Measurements from ENCODE around the gene DR1. TPM values are rescaled to one million over a fixed set of nuclear protein-coding genes. Genes with fewer than 3 reads are reported as not detected.

DR1 gene
- 74.1 TPM for polyA plus RNA-seq (2013, experiment 1 of 2; ENCODE audit: insufficient read length)
- 72.4 TPM for polyA plus RNA-seq (2013, experiment 2 of 2; ENCODE audit: insufficient read length)

DNA sequence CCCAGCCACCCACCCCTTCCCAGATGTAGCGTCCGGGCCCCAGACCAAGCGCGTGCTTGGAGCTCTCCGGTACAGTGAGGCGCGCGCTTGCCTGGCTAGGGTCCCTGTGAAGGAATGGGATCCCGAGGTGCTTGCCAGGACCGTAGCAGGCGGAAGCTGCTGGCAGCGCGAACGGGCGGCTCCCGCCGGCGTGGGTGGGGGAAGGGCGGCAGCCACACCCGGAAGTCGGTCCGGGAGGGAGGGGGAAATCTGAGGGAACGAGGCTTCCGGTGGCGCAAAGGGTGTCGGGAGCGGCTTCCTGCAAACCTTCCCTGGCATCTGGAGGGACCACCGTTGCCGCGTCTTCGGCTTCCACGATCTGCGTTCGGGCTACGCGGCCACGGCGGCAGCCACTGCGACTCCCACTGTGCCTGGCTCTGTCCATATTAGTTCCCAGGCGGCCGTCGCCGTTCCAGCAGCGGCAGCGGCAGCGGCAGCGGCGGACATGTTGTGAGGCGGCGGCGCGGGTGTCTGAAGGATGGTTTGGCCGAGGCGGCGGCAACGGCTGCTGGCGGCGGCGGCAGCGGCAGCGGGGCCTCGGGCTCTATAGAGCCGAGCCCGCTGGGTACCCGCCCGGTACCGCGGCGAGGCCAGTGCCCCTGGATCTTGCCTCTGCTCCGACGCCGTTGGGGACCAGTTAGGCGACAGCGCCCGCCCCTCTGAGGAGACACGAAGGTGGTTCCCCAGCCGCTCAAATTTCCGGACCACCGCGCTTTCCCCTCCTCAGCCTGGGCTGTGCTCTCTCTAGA lies at the start of gene DR1:
Gene DR1, plus strand, starts transcription at position 275 of the 788 bp plus-strand sequence. CDS start 739 bp downstream, outside the sequence.
- peak; percentile 96 for DNase-seq

DNA sequence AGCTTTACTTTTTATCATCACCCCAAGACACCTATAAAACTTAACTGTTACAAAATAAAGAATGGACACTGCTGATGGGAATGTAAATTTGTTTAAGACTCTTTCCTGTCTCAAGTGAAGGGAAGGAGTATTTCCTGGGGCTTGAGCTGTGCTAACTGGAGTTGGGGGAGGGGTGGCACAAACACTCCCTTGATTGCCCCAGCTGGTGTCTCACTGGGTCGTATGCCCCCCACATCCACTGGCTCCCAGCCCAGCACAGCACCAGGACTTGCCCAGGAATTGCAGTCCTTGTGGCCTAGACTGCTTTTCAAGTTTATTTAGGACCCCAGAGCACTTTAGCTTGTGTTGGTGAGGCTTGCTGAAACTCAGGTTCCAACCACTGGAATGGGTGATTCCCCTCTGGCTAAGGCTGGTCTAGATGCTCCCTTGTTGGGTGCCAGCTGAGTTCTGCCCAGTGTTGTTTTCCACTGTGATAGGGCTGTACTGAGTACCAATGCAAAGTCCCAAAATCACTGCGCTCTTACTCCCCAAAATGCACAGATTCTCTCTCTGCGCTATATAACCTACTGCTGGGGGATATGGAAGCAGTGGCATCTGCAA lies 49.1 kb upstream of the DR1 start:
- DNase-seq = no peak

DNA sequence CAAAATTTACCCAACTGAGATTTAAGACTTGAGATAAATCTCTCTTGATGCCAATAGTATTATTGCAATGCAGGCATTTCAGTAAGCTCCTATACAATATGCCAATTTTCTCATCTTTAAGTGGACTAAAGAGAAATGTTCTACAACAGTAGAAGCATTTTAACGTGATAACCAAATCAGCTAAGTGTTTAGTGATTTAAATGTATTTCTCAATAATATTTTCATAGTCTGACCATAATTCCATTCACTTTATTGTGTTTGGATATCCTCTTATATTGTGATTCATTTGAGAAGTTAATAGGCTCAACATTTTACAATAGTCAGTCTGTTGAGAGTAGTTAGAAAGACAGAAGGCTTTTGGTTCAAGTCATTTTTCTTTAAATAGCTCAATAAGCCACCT lies 44.6 kb upstream of the DR1 start:
- no peak for DNase-seq

DNA sequence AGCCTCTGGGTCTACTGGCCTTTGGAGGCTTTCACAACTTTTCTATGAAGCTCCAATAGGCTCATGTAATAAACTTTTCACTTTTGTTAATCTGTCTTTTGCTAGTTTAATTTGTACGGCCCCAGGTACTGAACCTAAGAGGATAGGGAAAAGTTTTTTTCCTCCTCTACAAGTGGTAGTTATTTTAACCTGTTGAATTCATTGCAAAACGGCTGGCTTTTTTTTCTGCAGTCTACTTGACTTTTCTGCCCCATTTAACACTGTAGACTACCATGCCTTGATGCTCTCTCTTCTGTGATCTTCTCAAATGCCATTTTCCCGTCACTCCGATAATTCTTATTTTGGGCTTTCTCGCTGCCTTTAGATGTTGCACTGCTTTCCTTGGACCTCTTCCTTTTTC lies 43.6 kb upstream of the DR1 start:
- DNase-seq = no peak

DNA sequence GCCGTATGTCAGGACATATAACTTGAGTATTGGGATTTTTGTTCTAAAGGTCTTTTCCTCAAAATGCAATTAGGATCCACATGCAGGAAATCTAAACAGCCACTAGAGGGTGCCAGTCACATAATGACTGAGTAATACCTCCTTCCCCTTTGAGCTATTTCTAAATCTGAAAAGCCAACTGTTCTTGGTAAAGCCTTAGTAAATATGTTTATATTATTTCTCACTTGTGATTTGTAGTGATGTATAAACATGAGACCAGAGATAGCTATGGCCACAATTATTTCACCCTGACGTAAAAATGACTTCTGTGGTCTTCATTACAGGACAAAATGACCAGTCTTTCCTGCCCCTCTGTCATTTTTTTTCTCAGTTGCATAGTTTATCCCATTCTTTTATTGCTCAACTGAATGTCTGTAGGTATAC lies 41.0 kb upstream of the DR1 start:
- peak; percentile 55 for DNase-seq

DNA sequence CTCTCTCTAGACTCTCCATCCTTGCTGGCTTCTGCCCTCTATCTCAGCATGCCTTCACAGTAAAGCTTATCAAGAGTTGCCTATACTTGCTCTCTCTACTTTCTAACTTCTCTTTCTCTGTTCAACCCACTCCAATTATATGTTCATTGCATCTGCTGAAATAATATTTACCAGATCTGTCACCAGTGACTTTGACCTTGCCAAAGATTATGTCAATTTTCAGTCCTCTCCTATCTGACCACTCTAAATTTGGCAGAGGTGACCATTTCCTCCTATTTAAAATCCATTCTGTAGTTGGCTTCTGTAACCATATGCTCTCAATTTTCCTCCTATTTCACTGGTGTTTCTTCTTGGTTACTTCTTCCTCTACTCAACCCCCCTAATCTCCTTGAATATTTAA lies 38.8 kb upstream of the DR1 start:
- no peak for DNase-seq

DNA sequence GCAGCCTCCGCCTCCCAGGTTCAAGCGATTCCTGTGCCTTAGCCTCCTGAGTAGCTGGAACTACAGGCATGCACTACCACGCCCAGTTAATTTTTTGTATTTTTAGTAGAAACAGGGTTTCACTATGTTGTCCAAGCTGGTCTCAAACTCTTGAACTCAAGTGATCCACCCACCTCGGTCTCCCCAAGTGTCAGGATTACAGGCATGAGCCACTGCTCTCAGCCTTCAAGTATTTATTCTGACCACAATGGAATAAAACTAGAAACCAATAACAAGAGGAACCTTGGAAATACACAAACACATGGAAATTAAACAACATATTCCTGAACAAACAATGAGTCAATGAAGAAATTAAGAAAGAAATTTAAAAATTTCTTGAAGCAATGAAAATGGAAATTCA lies 32.7 kb upstream of the DR1 start:
- DNase-seq = no peak

DNA sequence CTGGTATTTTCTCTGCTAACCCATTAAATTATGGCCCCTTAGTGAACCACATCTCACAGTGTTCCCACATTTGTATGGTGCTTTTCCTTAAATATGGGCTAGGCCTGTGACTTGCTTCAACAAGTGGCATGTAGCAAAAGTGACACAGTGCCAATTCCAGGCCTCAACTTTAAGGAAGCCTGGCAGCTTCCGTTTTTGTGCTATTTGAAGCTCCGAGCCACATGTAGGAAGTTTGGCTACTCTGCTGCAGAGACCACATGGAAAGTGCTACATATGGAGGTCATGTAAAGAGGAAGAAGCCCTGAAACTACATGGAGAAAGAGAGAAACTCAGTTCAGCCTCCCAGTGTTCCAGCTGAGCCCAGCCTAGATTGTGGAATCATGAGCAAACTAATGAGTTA lies 28.5 kb upstream of the DR1 start:
- no peak for DNase-seq

DNA sequence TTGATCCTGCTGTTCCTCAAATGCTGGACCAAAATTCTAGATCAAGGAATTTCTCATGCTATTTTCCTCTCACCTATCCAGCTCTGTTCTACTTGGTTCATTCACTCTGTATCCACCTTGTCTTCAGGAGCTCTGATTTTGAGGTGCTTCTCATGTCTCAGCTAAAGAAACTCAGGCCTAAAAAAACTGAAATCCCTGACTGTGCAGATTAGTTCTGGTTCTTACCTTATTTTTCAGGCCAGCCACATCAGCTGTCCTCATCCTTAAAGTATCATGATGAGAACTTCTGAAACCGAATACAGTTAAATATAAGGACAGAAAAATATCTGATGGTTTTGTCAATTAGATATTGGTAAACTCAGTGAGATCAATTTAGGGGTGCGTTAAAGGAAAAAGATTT lies 27.8 kb upstream of the DR1 start:
- DNase-seq = no peak

DNA sequence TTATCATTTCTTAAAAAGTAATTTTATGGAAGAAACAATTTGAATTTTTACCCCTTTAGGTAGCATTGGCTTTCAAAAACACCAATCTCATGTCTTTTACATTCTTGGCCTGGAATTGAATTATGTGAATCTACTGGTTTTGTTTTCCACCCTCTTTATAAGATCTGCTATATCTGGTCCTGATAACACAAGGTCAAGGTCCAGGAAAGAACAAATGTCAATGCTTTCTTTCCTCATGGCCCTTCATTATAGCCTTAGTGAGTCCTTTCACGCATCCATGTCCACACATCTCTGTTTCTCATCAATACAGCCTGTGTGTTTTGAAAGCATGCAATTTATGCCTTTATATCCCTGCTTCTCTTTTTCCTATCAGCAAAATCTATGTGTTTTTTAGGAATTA lies 24.0 kb upstream of the DR1 start:
- no peak for DNase-seq

DNA sequence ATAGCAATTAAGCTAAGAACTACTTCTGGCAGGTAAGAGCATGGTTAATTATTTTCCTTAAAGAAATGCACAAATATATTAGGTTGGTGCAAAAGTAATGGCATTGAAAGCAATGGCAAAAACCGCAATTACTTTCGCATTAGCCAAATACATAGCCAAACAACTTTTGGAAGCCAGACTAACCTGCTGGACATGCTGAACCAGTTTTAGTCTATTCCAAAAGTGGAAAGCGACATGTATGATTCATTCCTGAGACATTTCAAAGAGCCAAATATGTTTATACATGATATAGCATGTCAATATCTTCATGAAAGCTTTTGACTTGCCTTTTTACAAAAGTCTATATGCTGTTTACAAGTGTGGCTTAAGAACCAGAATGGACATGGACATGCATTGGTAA lies 23.4 kb upstream of the DR1 start:
- no peak for DNase-seq

DNA sequence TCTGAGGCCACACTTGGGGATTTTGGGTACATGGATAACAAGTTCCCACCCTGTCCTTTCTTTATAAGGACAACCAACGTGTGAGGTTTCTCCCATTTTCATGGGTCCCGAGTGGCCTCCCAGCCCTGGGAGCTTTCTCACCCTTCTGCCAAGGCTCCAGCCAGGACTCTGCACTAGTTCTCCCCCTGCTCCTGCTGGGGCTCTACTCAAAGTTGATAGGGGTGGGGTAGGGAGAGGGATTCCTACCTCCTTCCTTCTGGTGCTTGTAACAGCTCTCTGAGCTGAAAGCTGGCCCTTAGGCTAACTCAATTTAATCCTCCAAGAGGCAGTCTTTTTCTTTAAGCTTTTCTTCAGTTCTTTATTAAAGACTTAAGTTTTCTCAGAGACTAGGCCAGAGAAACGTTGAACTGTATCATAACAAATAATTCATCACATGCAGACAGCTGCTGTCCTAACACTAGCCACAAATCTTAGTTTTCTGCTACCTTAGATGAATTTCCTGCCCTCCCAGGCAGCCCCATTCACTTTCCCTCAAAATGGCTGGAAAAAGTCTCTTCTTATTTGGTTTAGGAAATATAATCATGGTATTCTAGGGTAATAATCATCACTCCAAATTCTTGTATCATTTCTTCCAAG lies 22.4 kb upstream of the DR1 start:
- DNase-seq = no peak

DNA sequence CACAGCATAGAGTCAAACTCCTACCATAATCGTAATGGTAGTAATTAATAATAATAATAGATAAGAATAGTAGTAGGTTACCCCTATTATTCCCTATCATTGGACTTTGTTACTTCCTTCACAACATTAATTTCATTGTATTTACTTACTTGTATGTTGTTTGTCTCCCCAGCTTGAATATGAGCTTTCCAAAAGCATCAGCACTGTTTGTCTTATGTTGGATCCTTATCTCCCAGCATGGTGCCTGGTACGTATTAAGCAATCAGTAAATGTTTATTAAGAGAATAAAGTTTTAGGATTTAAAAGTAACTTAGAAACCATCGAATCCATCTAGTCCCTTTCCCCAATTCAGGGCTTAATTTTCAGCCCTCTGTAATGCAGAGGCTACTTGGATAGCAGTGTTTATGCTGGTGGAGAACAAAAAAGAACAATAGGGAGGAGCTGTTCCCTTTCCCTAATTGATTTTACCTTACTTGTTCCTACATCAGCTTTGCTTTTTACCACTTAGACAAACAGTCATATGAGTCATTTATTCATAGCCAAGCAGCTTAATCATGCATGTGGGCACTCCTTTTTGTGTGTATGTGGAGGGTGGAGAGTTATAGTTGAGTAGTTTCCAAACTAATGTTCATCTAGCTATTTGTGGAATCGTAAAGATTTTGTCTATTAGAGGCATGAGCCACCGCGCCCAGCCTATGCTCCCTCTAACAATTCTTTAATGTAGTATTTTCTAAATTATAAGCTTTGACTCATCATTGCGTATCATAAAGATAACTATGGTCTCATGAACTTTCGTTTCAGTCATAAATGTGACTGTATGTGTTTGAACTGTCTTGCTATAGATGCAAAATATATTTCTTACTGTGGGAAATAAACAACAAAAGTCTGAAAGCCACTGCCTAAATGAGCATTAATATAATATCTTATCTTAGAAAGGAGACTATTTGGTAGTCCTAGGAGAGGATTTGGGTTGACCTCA lies 20.9 kb upstream of the DR1 start:
- peak; percentile 77 for DNase-seq

DNA sequence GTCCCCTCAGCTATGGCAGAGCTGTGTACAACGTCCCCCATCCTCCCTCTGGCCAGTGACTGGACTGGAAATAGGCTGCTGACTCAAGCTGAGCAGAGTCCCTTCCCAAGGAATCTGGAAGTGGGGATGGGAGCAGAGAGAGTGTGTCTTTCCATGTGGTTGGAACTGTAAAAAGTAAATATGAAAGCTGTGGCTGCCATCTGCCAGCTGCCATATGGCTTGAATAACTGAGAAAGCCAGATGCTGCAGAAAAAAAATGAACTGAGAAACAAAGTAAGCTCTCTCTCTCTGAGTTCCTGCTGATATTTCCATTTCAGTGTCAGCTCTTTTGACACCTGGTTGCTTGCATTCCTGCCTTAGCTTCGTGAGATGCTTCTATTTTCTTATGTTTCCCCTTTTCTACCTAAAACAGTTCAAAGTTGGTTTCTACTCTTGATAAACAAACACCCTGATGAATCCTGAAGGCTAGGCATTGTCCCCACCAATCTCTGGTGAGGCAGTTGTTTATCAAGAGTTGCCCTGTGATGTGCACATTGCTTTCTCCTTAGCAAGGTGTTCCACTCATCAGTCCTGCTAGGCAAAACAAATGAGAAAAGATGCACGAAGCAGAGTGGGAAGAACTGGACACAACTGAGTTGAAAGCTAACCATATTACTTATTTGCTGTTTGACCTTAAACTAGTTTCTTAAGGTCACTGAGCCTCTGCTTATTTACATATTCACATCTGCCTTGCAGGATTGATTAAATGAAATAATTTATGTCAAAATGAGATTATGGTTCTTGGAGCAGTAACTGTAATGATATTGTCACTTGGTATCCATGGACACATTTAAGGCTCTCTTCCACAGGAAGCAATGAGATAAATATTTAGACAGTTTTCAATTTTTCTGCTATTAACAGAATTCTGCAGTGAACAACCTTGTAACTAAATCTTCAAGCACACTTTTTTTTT lies 16.6 kb upstream of the DR1 start:
- DNase-seq = peak; percentile 73

DNA sequence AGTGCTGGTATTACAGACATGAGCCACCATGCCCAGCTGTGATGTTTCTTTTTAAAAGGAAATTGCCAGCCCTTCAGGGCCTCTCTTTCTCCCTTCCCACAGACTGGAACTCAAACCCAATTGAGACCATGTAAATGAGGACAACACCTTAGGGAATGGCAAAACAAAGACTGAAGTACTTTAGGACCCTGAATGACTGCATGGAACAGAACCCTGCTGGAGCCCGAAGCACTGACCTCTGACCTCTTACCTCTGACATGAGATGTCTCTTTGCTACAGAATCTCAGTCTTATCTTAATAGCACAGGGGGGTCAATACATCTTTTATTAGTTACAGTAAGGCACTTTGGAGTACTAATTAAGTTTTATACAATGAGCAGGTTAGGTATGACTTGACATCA lies 15.5 kb upstream of the DR1 start:
- DNase-seq = no peak

DNA sequence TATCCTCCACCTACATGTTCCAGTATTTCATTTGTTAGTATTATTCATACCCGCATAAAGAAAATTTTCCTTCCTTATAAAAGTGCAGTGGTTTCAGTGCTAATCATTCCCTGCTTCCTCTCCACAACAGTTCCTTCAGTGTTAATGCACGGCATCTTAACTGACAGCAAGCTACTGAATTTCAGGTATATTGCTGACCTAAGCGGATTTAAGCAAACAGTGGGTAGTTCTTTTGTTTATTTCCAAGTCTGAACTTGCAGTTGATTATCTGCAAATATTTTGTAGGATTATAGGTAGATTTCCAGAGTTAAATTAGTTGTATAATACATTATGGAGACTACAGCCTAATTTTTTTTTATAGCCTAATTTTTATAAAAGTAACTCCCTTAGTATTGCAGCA lies 15.1 kb upstream of the DR1 start:
- no peak for DNase-seq

DNA sequence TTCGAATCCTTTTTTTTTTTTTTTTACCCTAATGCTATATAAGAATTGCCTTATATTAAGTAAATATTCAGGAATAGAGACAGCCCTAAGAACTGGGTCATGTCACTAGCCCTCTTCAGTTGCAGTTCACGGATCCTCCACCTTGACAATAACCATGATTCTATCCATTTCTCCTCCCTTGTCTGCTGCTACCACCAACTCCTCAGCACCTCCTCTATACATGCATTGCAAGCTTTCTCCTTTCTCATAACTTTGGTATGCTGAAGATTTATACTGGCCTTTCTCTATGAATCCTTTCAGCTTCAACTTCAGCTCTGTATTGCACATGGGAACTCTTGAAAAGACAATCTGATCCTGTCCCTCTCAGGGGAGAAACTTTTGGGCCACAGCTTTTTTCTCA lies 14.3 kb upstream of the DR1 start:
- peak; percentile 61 for DNase-seq

DNA sequence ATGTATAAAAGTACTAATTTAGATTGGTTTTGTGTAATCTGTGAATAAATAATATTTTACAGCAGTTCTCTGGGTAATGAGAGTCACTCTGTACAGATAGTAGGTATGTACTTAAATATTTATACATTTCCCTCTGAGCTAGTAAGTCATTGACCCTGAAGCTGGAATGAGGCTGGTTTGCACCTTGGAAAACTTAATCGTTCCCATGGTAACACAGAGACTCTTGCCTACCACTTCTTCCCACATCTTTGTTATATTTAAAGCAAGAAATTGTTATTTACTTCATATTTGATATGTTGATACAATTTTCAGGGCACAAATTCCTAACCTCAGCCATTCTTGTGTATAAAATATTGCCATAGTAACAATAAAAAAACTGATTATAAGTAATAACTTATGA lies 13.3 kb upstream of the DR1 start:
- no peak for DNase-seq

DNA sequence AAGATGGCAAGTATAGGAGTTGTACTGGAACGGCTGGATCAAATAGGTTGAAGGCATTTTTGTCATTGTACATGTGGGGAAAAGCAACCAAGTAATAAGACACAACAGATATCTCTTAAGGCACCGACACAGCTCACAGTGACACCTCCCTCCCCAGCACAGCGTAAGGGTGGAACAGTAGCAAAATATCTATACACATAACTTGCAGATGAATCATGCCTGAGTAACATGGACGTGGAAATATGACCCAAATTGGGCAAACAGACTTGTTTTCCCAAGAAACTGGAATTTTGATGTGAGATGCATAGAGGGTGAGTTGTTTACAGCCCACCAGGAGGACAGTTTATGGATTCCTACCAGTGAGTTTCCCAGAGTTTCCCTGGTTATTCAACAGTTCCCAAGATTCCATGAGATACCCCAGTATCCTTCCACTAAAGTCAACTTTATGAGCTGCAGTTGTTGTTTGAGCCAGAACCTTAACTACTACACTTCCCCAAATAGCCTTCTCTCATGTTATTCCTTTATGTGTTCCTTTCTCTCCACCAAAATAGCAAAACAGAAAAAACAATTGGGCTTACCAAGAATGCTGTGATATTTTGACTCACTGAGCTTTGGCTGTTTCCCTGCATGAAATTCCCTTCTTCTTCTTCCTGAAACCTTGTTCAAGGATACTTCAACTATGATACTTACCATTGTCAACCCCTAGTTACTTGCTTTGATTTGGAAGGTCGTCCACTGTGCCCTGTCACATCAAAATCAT lies 7.1 kb upstream of the DR1 start:
- peak; percentile 93 for DNase-seq

DNA sequence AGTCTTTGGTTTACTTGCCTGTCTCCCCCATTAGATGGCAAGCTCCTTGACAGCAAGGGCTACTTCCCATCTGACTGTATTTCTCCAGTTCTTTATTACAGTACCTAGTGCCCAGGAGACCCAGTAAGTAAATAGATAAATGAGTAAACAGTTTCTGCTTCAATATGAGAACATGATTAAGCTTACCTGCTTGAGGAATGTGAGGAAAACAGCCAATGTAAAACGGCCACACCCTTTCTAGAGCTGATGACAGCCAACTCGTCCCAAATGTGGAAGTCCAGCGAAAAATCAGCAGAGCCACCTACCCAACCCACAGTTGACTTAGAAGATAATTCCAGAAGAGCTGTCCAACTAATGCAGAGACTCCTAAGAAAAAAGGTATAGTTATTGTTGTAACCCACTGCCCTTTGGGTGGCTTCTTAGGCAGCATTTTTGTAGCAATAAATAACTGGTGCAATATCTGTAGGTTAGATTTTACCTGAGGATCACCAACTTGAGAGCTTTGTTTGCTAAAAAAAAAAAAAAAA lies 6.5 kb upstream of the DR1 start:
- no peak for DNase-seq

All from fibroblast of skin of abdomen (primary cell).